ENCODE data around the gene MRPS14.

DNA sequence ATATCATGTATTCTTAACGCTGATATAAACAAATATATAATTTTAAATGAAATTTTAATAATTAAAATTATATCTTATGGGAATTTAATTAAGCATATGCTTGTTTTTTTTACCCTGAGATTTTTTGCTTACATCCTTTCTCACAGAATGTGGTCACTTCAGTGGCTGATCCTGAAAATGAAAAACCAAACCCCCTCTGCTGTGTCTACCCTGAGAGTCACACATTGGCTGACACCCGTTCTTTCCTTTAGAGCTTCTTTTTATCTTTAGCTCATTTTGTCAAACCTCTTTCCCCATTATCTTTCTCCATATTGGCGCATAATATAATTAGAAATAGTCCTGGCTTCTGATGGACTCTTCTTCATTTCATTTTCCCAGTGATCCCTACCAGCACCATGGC, 34.2 kb downstream of the MRPS14 start:
- TF ChIP-seq, protein P1, sequence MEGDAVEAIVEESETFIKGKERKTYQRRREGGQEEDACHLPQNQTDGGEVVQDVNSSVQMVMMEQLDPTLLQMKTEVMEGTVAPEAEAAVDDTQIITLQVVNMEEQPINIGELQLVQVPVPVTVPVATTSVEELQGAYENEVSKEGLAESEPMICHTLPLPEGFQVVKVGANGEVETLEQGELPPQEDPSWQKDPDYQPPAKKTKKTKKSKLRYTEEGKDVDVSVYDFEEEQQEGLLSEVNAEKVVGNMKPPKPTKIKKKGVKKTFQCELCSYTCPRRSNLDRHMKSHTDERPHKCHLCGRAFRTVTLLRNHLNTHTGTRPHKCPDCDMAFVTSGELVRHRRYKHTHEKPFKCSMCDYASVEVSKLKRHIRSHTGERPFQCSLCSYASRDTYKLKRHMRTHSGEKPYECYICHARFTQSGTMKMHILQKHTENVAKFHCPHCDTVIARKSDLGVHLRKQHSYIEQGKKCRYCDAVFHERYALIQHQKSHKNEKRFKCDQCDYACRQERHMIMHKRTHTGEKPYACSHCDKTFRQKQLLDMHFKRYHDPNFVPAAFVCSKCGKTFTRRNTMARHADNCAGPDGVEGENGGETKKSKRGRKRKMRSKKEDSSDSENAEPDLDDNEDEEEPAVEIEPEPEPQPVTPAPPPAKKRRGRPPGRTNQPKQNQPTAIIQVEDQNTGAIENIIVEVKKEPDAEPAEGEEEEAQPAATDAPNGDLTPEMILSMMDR (IDR thresholded peaks at IDR 0.05) = no peak
- no peak for TF ChIP-seq POLR2A (IDR thresholded peaks at IDR 0.05)
